Muscle layer of duodenum (tissue), 2 donors: ENCODE results near the gene ARHGAP11A.

Experiments used
- H3K27ac ChIP-seq: one replicate; pipeline ENCODE4 v1.7.0; 2013; ENCODE audit warnings: mild to moderate bottlenecking, low read length
- H3K27me3 ChIP-seq: one replicate; pipeline ENCODE4 v1.7.0; 2013; ENCODE audit warnings: low read depth, mild to moderate bottlenecking, control low read depth, low read length
- H3K36me3 ChIP-seq, 2 donors: one replicate each; pipeline ENCODE4 v1.7.0; 2013; ENCODE audit warnings: low read length in 2 of 2, control low read depth in 1 of 2, mild to moderate bottlenecking in 1 of 2; ENCODE audit not compliant: insufficient read depth in 2 of 2, control insufficient read depth in 1 of 2
- H3K4me1 ChIP-seq, 2 donors: one replicate each; pipeline ENCODE4 v1.7.0; 2013; ENCODE audit warnings: low read length in 2 of 2, mild to moderate bottlenecking in 2 of 2, control low read depth in 1 of 2, moderate library complexity in 1 of 2; ENCODE audit not compliant: insufficient read depth in 2 of 2, control insufficient read depth in 1 of 2
- H3K4me3 ChIP-seq, 2 donors: one replicate each; pipeline ENCODE4 v1.7.0; 2013; ENCODE audit warnings: low read length in 2 of 2, low read depth in 1 of 2, mild to moderate bottlenecking in 1 of 2
- H3K9me3 ChIP-seq, 2 donors: one replicate each; pipeline ENCODE4 v1.7.0; 2013; ENCODE audit warnings: low read length in 2 of 2, control low read depth in 1 of 2, mild to moderate bottlenecking in 1 of 2; ENCODE audit not compliant: control insufficient read depth in 1 of 2
- donor health status: healthy.

ARHGAP11A gene

GRCh38 chr15:32636908-32637567, 21.7 kb downstream of the ARHGAP11A start:
- Histone ChIP-seq H3K4me1 (peaks cover 0 to 6% of the 10 kb centered on the region in 2 donors), H3K9me3 (no peaks in the 10 kb centered on the region), H3K4me3 (no peak overlapping the region), H3K27me3 (peaks cover 5% of the 10 kb centered on the region), H3K36me3 (peaks cover 0 to 5% of the 10 kb centered on the region in 2 donors), H3K27ac (no peak overlapping the region)

GRCh38 chr15:32637704-32638103, 22.4 kb downstream of the ARHGAP11A start:
- Histone ChIP-seq H3K4me3 (no peak overlapping the region), H3K36me3 (peaks cover 0 to 5% of the 10 kb centered on the region in 2 donors), H3K4me1 (peaks cover 0 to 7% of the 10 kb centered on the region in 2 donors), H3K27me3 (peaks cover 5% of the 10 kb centered on the region), H3K9me3 (no peaks in the 10 kb centered on the region), H3K27ac (no peak overlapping the region)

- H3K27me3 ChIP-seq: peaks cover 5% of the 10 kb centered on the region
- no peak within 1 kb of the TSS for H3K27ac ChIP-seq
- H3K9me3 ChIP-seq: no peaks in the 10 kb centered on the region
- H3K4me1 ChIP-seq: peaks cover 0 to 7% of the 10 kb centered on the region in 2 donors
- H3K36me3 ChIP-seq: peaks cover 0 to under 1% of the 10 kb centered on the region in 2 donors
- H3K4me3 ChIP-seq: peak within 1 kb of the TSS; percentile 44 to 53
Observed at GRCh38 chr15:32641517-32642059, 26.3 kb downstream of the ARHGAP11A start, which contains the start of gene SCG5. SCG5 (plus strand) TSS chr15:32641710; CDS start chr15:32643593, 1,883 bp downstream.

DNA sequence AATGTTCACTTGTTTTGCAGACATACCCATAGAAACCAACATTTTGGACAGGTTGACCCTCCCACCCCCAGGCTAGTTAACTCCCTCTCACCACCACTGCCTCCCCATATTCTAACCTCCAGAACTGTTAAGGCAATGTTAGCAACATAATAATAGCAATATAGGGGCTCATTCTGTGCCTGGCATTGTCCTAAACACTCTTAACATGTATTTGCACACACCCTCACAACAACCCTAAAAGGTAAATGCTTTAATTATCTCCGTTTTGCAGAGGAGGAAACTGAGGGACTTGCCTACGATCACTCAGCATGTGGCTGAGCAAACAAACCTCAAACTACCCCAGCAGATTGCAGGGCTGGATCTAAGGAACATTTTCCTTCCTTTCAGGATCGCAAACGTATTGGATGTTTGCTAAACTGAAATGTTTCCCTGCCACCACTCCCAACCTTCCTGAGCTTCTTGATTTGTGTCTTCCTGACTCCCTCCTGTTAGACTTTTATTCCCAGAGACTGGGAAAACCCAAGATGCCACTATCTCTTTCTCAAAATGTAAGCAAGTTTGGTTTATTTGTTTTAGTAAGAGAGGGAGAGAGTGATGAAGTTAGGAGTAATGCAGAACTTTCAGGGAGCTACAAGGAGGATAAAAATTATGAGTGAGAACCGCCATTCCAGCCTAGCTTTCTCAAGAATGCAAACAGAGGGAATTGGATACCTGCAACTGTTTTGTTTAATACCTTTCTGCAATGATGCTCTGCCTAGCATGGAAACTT, 27.5 kb downstream of the ARHGAP11A start:
- H3K36me3 ChIP-seq: no peaks in the 10 kb centered on the region
- H3K4me1 ChIP-seq: peaks cover 0 to 7% of the 10 kb centered on the region in 2 donors
- H3K27me3 ChIP-seq: peaks cover 5% of the 10 kb centered on the region
- H3K4me3 ChIP-seq: no peak overlapping the region
- no peak overlapping the region for H3K27ac ChIP-seq
- H3K9me3 ChIP-seq: no peaks in the 10 kb centered on the region

DNA sequence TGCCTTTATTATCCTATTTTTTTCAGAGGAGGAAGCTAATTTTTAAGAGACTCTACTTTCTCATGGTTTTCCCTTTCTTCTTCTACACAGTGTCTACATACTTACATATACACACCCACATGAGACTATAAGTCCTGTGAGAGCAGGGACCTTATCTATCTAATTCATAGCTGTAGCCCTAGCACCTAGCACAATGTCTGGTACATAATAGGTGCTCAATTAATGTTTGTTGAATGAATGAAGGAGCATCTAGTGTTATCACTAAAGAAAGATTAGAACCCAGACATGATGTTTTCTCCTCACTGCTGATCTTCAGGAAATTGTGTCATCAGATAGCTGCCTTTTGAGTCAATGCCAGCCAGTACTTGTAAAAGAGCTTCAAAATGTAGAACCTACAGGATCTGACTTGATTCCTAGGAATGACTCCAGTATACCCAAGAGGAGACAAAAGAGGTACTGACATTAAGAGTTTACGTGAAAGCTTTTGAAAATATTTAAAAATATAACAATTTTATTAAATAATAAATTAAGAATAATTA, 28.7 kb downstream of the ARHGAP11A start:
- no peak overlapping the region for H3K27ac ChIP-seq
- H3K27me3 ChIP-seq: peaks cover 5% of the 10 kb centered on the region
- H3K9me3 ChIP-seq: no peaks in the 10 kb centered on the region
- no peaks in the 10 kb centered on the region for H3K36me3 ChIP-seq
- H3K4me3 ChIP-seq: no peak overlapping the region
- peaks cover 0 to 7% of the 10 kb centered on the region in 2 donors for H3K4me1 ChIP-seq

- Histone ChIP-seq H3K27ac (no peak overlapping the region), H3K9me3 (no peaks in the 10 kb centered on the region), H3K36me3 (no peaks in the 10 kb centered on the region), H3K4me3 (no peak overlapping the region), H3K4me1 (peaks cover 0 to 8% of the 10 kb centered on the region in 2 donors), H3K27me3 (peaks cover 2% of the 10 kb centered on the region)
Observed at GRCh38 chr15:32646291-32646690, 31.0 kb downstream of the ARHGAP11A start.

GRCh38 chr15:32649342-32649741, 34.0 kb downstream of the ARHGAP11A start:
- no peaks in the 10 kb centered on the region for H3K36me3 ChIP-seq
- no peaks in the 10 kb centered on the region for H3K27me3 ChIP-seq
- H3K27ac ChIP-seq: no peak overlapping the region
- H3K9me3 ChIP-seq: no peaks in the 10 kb centered on the region
- peaks cover 0 to 4% of the 10 kb centered on the region in 2 donors for H3K4me1 ChIP-seq
- H3K4me3 ChIP-seq: no peak overlapping the region

DNA sequence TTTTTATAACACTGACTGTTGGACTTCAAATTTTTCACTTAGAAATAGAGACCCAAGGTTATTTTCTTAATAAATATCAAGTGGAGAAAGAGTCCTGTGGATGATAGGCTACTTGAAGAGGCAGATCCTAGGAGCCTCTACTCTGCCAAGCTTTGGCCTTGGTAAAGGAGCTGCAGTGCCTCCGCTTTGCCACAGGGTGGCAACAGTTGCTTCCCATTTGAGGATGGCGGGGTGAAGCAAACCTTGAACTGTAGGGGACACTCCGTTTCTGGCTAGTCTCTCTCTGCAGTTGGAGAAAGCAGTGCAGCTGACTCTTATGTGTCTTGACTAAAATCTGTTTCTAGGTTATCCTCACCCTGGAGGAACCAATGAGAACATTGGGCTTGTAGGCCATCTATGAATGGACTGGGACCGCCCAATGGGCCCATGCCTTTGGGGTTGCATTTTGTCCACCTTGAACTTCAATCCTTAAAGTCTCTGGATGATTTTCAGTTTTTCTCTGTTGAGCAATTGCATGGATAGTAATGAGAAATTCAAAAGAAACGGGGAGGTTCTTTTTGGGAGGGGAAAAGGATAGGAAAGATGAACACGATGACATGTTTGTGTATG, 36.0 kb downstream of the ARHGAP11A start:
- no peak overlapping the region for H3K27ac ChIP-seq
- H3K9me3 ChIP-seq: no peaks in the 10 kb centered on the region
- no peaks in the 10 kb centered on the region for H3K36me3 ChIP-seq
- H3K27me3 ChIP-seq: no peaks in the 10 kb centered on the region
- H3K4me3 ChIP-seq: no peak overlapping the region
- peaks cover 0 to 4% of the 10 kb centered on the region in 2 donors for H3K4me1 ChIP-seq

- H3K4me1 ChIP-seq: peaks cover 0 to 5% of the 10 kb centered on the region in 2 donors
- H3K36me3 ChIP-seq: no peaks in the 10 kb centered on the region
- H3K4me3 ChIP-seq: no peak overlapping the region
- no peaks in the 10 kb centered on the region for H3K9me3 ChIP-seq
- no peak overlapping the region for H3K27ac ChIP-seq
- H3K27me3 ChIP-seq: no peaks in the 10 kb centered on the region
Observed at GRCh38 chr15:32652178-32652577, 36.9 kb downstream of the ARHGAP11A start.

GRCh38 chr15:32656091-32656490, 40.8 kb downstream of the ARHGAP11A start:
- H3K4me1 ChIP-seq: peaks cover 0 to 17% of the 10 kb centered on the region in 2 donors
- H3K4me3 ChIP-seq: no peak overlapping the region
- no peaks in the 10 kb centered on the region for H3K36me3 ChIP-seq
- H3K27ac ChIP-seq: no peak overlapping the region
- H3K9me3 ChIP-seq: no peaks in the 10 kb centered on the region
- no peaks in the 10 kb centered on the region for H3K27me3 ChIP-seq

- Histone ChIP-seq H3K27me3 (no peaks in the 10 kb centered on the region), H3K36me3 (no peaks in the 10 kb centered on the region), H3K9me3 (no peaks in the 10 kb centered on the region), H3K4me3 (no peak overlapping the region), H3K27ac (no peak overlapping the region), H3K4me1 (peaks cover 0 to 13% of the 10 kb centered on the region in 2 donors)
Observed at GRCh38 chr15:32656496-32656895, 41.2 kb downstream of the ARHGAP11A start.
